Thymus (tissue), 11 donors: ENCODE measurements around the gene PTX3. TPM values are rescaled to one million over a fixed set of nuclear protein-coding genes. Genes with fewer than 3 reads are reported as not detected.

Experiments
- DNase-seq, 9 donors: peaks; one replicate each; pipeline ENCODE4 v3.0.0-alpha.2; 2013; ENCODE audit warnings: low spot score in 9 of 9, low read depth in 6 of 9, missing footprints in 1 of 9
- H3K27ac ChIP-seq, 2 donors: one replicate each; pipeline ENCODE4 v1.5.1; 2013; ENCODE audit warnings: control low read depth in 1 of 2, low read depth in 1 of 2, low read length in 1 of 2, mild to moderate bottlenecking in 1 of 2, moderate library complexity in 1 of 2
- H3K27me3 ChIP-seq, 2 donors: one replicate each; pipeline ENCODE4 v1.5.1; 2013; ENCODE audit warnings: low read length in 1 of 2; ENCODE audit not compliant: control insufficient read depth in 2 of 2, insufficient read depth in 1 of 2
- H3K36me3 ChIP-seq, 2 donors: one replicate each; pipeline ENCODE4 v1.5.1; 2013; ENCODE audit warnings: low read length in 1 of 2, mild to moderate bottlenecking in 1 of 2, moderate library complexity in 1 of 2; ENCODE audit not compliant: control insufficient read depth in 2 of 2, insufficient read depth in 2 of 2
- H3K4me1 ChIP-seq, 2 donors: one replicate each; pipeline ENCODE4 v1.5.1; 2013; ENCODE audit warnings: low read length in 2 of 2; ENCODE audit not compliant: control insufficient read depth in 2 of 2, insufficient read depth in 2 of 2
- H3K4me3 ChIP-seq, 2 donors: one replicate each; pipeline ENCODE4 v1.5.1; 2013; ENCODE audit warnings: low read length in 2 of 2, control low read depth in 1 of 2, mild to moderate bottlenecking in 1 of 2
- H3K9me3 ChIP-seq, 2 donors: one replicate each; pipeline ENCODE4 v1.5.1; 2013; ENCODE audit warnings: low read length in 1 of 2, mild to moderate bottlenecking in 1 of 2; ENCODE audit not compliant: control insufficient read depth in 2 of 2, insufficient read depth in 1 of 2
- WGBS: extraction: QIAGEN DNeasy Blood & Tissue Kit; methylation state at CpG from one replicate; pipeline ENCODE4 v1.1.7; 2013; 5-methylcytosine and 5-hydroxymethylcytosine counted together
- polyA plus RNA-seq: library from polyadenylated mRNA; stranded (reverse); fragments of 200-250 nt; gene quantifications from one replicate; pipeline ENCODE4 v1.2.3, GENCODE V29; 2013
- total RNA-seq: library from RNA; stranded (reverse); fragments of 120-200 nt; gene quantifications from one replicate; pipeline ENCODE4 v1.2.4, GENCODE V29; 2013
- donor health status: healthy.

The PTX3 gene
- total and polyA plus RNA-seq, 2 donors = 1.2 to 12.2 TPM

- H3K9me3 ChIP-seq = no peaks in the 10 kb centered on the region
- no peak overlapping the region for H3K27ac ChIP-seq
- no peak overlapping the region for H3K4me3 ChIP-seq
- H3K27me3 ChIP-seq = peaks cover 21 to 33% of the 10 kb centered on the region in 2 donors
- H3K4me1 ChIP-seq = peaks cover 0 to 9% of the 10 kb centered on the region in 2 donors
- H3K36me3 ChIP-seq = no peaks in the 10 kb centered on the region
- DNase-seq = no peak
- 93% methylated on average over 2 of the region's 2 CpGs for WGBS
These were observed 4.5 kb downstream of the PTX3 start for GRCh38 chr3:157441102-157441624.

GRCh38 chr3:157442729-157443128 lies 6.1 kb downstream of the PTX3 start:
- Histone ChIP-seq H3K9me3 (no peaks in the 10 kb centered on the region), H3K27ac (no peak overlapping the region), H3K36me3 (no peaks in the 10 kb centered on the region), H3K27me3 (peaks cover 8 to 18% of the 10 kb centered on the region in 2 donors), H3K4me3 (no peak overlapping the region), H3K4me1 (peaks cover 0 to 6% of the 10 kb centered on the region in 2 donors)
- 98% methylated on average over 2 of the region's 2 CpGs for WGBS
- DNase-seq = no peak

GRCh38 chr3:157443905-157444796 lies 7.5 kb downstream of the PTX3 start:
- H3K27ac ChIP-seq = no peak overlapping the region
- WGBS = 85% methylated on average over 3 of the region's 3 CpGs
- H3K9me3 ChIP-seq = no peaks in the 10 kb centered on the region
- H3K27me3 ChIP-seq = peaks cover 0 to 5% of the 10 kb centered on the region in 2 donors
- no peaks in the 10 kb centered on the region for H3K36me3 ChIP-seq
- DNase-seq = no peak
- no peak overlapping the region for H3K4me3 ChIP-seq
- no peaks in the 10 kb centered on the region for H3K4me1 ChIP-seq

GRCh38 chr3:157444797-157445184 lies 8.1 kb downstream of the PTX3 start:
- no peak overlapping the region for H3K4me3 ChIP-seq
- no peaks in the 10 kb centered on the region for H3K36me3 ChIP-seq
- no peak overlapping the region for H3K27ac ChIP-seq
- no peak for DNase-seq
- H3K4me1 ChIP-seq = no peaks in the 10 kb centered on the region
- peaks cover 0 to under 1% of the 10 kb centered on the region in 2 donors for H3K27me3 ChIP-seq
- 88% methylated on average over 1 of the region's 1 CpG for WGBS
- H3K9me3 ChIP-seq = no peaks in the 10 kb centered on the region

- 96% methylated on average over 1 of the region's 1 CpG for WGBS
- Histone ChIP-seq H3K4me3 (no peak overlapping the region), H3K9me3 (no peaks in the 10 kb centered on the region), H3K27ac (no peak overlapping the region), H3K36me3 (no peaks in the 10 kb centered on the region), H3K27me3 (no peaks in the 10 kb centered on the region), H3K4me1 (no peaks in the 10 kb centered on the region)
- no peak for DNase-seq
These were observed 9.2 kb downstream of the PTX3 start for GRCh38 chr3:157445857-157446256.

GRCh38 chr3:157447026-157447694 lies 10.5 kb downstream of the PTX3 start:
- Histone ChIP-seq H3K4me3 (no peak overlapping the region), H3K27me3 (no peaks in the 10 kb centered on the region), H3K4me1 (no peaks in the 10 kb centered on the region), H3K9me3 (no peaks in the 10 kb centered on the region), H3K27ac (no peak overlapping the region), H3K36me3 (no peaks in the 10 kb centered on the region)
- WGBS = 68% methylated on average over 3 of the region's 3 CpGs
- DNase-seq = no peak

- Histone ChIP-seq H3K36me3 (no peaks in the 10 kb centered on the region), H3K27me3 (no peaks in the 10 kb centered on the region), H3K9me3 (no peaks in the 10 kb centered on the region), H3K27ac (no peak overlapping the region), H3K4me3 (no peak overlapping the region), H3K4me1 (no peaks in the 10 kb centered on the region)
- DNase-seq = no peak
- WGBS = 41% methylated on average over 3 of the region's 3 CpGs
These were observed 15.4 kb downstream of the PTX3 start for GRCh38 chr3:157452097-157452496.

GRCh38 chr3:157453824-157454223 lies 17.2 kb downstream of the PTX3 start:
- H3K27me3 ChIP-seq = no peaks in the 10 kb centered on the region
- DNase-seq = no peak
- no peak overlapping the region for H3K27ac ChIP-seq
- H3K36me3 ChIP-seq = no peaks in the 10 kb centered on the region
- 95% methylated on average over 1 of the region's 1 CpG for WGBS
- H3K4me3 ChIP-seq = no peak overlapping the region
- H3K9me3 ChIP-seq = no peaks in the 10 kb centered on the region
- no peaks in the 10 kb centered on the region for H3K4me1 ChIP-seq

GRCh38 chr3:157459706-157460105 lies 23.1 kb downstream of the PTX3 start:
- no peak overlapping the region for H3K27ac ChIP-seq
- H3K36me3 ChIP-seq = no peaks in the 10 kb centered on the region
- H3K4me1 ChIP-seq = no peaks in the 10 kb centered on the region
- no peaks in the 10 kb centered on the region for H3K27me3 ChIP-seq
- H3K9me3 ChIP-seq = no peaks in the 10 kb centered on the region
- WGBS = 81% methylated on average over 2 of the region's 2 CpGs
- H3K4me3 ChIP-seq = no peak overlapping the region
- DNase-seq = no peak
